C4-2B (cell line): ENCODE measurements around the gene BHMT2.

Experiments
- ZFX ChIP-seq: fragments of 450-650 bp; IDR thresholded peaks from 2 replicates; pipeline ENCODE4 v1.6.1; 2017
- TF ChIP-seq, protein P1 (sequence below): fragments of 450-650 bp; conservative IDR thresholded peaks from 2 replicates; pipeline ENCODE4 v1.5.1; 2017; ENCODE audit warnings: mild to moderate bottlenecking

DNA sequence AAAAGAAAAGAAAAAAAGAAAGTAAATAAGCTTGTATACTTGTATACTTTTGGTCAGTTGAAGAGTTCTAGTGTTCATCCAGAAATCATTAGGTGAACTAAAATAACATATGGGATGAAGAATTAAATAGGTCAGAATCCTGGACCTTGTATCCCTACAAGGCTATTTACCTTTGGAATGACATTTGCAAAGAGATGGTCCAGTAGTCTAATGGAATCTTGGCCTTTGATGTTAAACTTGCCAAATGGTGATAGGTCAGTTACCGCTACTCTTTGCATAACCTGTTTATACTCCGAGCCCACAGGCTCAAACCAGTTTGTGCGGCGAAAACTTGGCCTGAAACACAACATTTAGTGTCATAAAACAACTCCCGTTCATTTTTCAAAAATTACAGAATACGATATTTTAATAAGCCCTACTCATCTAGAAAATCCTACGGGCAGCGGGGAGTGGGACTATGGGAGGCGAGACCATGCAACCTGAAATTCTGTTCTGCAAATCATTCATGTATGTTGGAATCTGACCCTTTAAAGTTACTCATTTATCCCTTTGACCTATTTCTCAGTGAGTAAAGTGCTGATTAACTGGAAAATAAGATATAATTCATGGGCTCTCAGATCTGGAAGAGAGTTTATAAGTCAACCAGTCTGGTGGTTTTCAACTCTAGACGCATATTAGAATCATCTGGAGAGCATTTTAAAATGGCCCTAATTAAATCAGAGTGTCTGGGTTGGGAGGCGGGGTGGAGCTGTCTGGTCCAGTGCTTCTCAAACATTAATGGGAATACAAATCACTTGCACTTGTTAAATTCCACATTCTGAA lies 38.7 kb upstream of the BHMT2 start:
- TF ChIP-seq, protein P1, sequence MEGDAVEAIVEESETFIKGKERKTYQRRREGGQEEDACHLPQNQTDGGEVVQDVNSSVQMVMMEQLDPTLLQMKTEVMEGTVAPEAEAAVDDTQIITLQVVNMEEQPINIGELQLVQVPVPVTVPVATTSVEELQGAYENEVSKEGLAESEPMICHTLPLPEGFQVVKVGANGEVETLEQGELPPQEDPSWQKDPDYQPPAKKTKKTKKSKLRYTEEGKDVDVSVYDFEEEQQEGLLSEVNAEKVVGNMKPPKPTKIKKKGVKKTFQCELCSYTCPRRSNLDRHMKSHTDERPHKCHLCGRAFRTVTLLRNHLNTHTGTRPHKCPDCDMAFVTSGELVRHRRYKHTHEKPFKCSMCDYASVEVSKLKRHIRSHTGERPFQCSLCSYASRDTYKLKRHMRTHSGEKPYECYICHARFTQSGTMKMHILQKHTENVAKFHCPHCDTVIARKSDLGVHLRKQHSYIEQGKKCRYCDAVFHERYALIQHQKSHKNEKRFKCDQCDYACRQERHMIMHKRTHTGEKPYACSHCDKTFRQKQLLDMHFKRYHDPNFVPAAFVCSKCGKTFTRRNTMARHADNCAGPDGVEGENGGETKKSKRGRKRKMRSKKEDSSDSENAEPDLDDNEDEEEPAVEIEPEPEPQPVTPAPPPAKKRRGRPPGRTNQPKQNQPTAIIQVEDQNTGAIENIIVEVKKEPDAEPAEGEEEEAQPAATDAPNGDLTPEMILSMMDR: no peak
- TF ChIP-seq ZFX: no peak
